ENCODE results near the gene PAIP2.
"Not testable (repeated sequence)": the region's sequence is repeated elsewhere in the genome, so short reads cannot be mapped to it uniquely, and the experiment has no call there.

The PAIP2 gene

DNA sequence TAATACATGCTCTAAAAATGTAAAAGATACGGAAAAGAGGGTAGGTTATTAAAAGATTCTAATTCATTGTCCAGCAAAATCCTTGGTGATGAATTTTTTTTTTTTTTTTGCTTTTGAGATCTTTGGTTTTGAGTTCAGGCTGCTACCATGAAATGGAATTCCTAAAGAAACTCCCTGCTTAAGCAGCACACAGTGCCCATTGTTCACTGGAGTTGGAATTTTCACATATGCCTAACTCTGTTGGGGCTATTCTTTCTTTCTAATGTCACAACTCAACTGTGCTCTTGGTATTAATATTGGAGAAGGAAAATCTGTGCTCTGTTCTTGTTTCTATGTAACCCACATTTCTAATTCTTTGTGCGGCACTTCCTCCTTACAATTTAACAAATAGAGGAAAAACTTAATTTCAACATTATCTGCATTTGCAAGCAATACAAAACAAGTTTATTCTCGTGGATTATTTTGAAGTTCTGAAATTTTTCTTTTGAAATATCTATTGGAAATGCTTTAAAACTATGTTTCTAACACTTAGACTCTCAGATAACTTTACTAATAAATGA, 26.5 kb upstream of the PAIP2 start:
- no peak for DNase-seq (ENCODE audit: low spot score)

DNA sequence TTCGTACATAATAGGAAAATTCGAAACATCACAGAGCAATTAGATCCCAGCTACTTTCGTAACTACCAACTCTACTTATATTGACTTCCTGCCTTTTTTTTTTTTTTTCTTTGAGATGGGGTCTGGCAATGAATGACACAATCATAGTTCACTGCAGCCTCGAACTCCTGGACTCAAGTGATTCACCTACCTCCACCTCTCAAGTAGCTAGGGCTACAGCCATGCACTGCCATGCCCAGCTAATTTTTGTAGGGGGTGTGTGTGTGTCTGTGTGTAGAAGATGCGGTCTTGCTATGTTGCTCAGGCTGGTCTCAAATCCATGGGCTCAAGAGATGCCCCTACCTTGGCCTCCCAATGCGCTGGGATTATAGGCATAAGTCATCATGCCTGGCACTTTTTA, 5.8 kb upstream of the PAIP2 start:
- no peak for DNase-seq (ENCODE audit: low spot score)

DNA sequence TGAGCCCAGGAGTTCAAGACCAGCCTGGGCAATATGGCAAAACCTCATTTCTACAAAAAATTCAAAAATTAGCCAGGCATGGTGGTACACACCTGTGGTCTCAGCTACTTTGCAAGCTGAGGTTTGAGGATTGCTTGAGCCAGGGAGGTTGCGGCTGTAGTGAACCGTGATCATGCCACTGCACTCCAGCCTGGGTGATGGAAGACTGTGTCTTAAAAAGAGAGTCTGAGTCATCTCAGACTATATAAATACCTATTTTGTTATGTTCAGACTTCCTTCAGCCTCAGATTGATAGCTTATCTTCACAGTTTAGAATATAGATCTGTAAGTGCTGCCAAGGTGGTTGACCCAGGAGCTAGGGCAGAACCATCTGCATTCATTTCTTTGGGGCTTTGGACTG, 1.6 kb upstream of the PAIP2 start:
- DNase-seq (ENCODE audit: low spot score): no peak

DNA sequence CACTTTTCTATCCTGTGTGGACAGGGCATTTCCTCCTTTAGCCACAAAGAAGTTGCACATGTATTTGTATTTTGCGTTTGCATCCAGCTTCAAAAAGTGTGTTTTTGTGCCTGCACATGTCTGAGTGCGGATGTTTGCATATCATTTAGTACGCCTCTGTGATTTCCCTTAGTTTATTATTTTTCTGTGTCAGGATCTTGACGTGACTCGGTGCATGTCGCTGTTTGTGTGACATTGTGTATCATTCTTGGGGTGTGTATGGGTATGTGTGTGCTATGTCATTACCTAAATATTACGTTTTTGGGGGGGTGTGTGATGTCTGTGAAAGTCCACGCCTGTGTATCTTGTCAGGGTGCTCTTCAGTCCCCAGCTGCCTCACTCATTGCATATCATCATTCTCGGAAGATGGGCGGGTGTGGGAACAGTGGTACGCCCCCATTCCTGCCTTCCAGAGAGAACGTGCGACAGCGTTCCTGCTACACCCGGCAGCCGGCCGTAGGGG, 416 bp upstream of the PAIP2 start:
- DNase-seq (ENCODE audit: low spot score): no peak

GRCh38 chr5:139342423-139342723, 719 bp downstream of the PAIP2 start:
- peak; percentile 90 for DNase-seq (ENCODE audit: low spot score)

DNA sequence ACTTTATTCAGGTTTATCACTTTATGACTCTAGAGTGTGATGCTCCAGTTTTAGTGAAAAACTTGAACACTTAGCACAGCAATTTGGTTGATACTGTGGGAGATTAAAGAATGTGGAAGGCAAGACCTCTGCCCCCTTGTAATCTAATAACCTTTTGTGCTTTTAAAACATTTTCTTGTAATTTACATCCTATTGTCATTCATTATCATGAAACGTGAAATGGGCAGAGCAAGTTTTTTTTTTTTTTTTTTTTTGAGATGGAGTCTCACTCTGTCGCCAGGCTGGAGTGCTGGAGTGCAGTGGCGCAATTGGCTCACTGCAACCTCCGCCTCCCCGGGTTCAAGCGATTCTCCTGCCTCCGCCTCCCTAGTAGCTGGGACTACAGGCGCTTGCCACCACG, 1.8 kb downstream of the PAIP2 start:
- DNase-seq (ENCODE audit: low spot score): no peak

GRCh38 chr5:139344177-139344576, 2.5 kb downstream of the PAIP2 start:
- no peak for DNase-seq (ENCODE audit: low spot score)

DNA sequence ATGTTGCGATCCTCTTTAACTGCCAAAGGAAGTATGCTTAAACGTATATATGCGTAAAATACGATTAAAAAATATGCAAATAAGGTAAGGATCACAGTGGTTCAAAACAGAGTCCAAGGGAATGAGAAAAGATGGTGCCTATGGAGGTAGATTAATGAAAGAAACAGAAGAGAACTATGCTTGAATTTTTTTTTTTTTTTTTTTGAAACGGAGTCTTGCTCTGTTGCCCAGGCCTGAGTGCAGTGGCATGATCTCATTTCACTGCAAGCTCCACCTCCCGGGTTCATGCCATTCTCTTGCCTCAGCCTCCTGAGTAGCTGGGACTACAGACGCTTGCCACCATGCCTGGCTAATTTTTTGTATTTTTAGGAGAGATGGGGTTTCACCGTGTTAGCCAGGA, 3.8 kb downstream of the PAIP2 start:
- DNase-seq (ENCODE audit: low spot score): not testable (repeated sequence)

DNA sequence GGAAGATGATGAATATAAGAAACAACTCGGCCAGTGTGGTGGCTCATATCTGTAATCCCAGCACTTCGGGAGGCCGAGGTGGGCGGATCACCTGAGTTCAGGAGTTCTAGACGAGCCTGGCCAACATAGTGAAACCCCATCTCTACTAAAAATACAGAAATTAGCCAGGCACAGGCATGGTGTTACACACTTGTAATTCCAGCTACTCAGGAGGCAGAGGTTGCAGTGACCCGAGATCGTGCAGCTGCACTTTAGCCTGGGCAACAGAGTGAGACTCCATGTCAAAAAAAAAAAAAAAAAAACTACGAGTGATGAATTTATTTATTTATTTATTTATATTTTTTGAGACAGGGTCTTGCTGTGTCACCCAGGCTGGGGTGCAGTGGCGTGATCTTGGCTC, 6.2 kb downstream of the PAIP2 start:
- DNase-seq (ENCODE audit: low spot score): not testable (repeated sequence)

DNA sequence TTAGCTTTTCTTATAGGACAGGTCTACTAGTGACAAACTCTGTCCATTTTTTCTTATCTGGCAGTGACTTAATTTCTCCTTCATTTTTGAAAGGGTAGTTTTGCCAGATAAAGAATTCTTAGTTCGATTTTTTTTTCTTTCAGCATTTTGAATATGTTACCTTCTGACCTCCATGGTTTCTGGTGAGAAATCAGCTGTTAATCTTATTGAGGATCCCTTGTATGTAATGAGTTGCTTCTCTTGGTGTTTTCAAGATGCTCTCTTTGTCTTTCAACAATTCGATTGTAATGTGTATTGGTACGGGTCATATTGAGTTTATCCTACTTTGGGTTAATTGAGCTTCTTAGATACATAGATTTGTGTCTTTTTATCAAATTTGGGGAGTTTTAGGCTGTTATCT, 12.5 kb downstream of the PAIP2 start:
- no peak for DNase-seq (ENCODE audit: low spot score)

GRCh38 chr5:139355900-139356299, 14.2 kb downstream of the PAIP2 start:
- not testable (repeated sequence) for DNase-seq (ENCODE audit: low spot score)

DNA sequence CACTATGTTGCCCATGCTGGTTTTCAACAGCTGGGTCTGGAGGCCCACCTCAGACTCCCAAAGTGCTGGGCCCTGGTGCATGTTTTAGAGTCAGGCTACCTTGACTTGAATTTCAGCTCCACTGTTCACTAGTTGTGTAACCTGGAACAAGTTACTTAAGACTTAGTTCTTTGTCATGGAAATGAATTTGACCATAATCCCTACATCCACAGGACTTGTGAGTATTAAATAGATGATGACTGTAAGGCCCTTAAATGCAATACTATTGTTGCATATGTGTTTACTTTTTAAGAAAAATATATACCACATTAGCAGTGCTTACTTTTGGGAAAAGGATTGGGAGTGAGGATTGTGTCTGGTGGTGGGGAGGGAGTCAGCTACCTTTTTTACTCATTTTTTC, 16.4 kb downstream of the PAIP2 start:
- no peak for DNase-seq (ENCODE audit: low spot score)

DNA sequence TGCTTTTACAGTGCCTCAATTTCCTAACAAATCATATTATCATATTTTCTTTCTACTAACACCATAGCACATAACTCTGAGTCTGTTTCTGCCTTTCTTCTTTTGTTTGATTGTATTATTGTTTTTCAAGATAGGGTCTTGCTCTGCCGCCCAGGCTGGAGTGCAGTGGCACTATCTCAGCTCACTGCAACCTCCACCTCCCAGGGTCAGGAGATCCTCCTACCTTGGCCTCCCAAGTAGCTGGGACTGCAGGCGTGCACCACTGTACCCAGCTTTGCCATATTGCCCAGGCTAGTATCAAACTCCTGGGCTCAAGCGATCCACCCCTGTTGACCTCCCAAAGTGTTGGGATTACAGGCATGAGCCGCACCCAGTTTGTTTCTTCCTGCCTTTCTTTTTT, 18.7 kb downstream of the PAIP2 start:
- DNase-seq (ENCODE audit: low spot score): no peak

- DNase-seq (ENCODE audit: low spot score): no peak
Measured at GRCh38 chr5:139361835-139362429, 20.3 kb downstream of the PAIP2 start.

DNA sequence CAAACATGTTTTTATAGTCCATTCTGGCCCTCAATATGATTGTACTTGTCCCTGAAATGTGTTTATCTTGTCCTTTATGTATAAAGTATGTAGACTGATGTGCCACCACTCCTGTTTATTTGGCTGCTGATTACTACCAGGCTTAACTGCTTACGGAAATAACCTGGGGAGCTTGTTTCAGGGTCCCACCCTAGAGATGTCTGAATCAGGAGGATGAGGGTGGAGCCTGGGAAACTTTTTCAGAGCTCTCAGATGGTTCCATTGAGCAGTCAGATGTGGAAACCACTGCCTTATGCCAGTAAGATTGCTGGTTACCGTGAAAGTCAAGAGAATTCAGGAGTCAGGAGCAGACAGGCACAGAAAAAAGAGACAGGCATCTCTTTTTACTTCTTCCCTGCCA, 22.3 kb downstream of the PAIP2 start:
- DNase-seq (ENCODE audit: low spot score): no peak

- DNase-seq (ENCODE audit: low spot score): no peak
Measured at GRCh38 chr5:139364466-139364865, 22.8 kb downstream of the PAIP2 start.

DNA sequence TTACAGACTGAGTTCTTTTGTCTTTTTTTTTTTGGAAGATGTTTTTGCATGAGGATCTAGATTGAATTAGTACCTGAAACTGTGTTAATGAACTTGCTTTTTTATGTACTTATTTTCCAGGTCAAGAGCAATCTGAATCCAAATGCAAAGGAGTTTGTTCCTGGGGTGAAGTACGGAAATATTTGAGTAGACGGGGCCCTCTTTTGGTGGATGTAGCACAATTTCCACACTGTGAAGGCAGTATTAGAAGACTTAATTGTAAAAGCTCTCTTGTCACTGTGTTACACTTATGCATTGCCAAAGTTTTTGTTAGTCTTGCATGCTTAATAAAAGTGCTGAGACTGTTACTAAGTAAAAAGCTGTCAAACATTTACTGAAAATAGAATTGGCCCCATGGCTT, 27.0 kb downstream of the PAIP2 start:
- no peak for DNase-seq (ENCODE audit: low spot score)

DNA sequence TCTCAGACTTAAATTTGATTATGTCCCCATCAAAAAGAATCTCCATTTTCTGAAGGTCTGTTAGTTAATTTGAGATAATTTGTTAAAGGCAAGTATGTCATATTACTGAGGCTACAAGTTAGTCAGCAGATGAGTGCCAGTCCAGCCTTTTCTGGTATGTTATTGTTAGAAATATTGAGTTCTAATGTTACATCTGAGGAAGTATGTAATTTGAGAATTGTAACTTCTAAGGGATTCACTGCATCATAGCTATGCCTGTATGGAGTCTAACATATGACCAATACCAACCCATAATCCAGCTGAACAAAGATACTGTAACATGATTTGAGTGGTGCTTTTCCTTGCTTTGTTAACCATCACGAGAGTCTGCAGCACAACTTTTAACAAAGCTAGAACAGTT, 27.5 kb downstream of the PAIP2 start:
- DNase-seq (ENCODE audit: low spot score): no peak

- no peak for DNase-seq (ENCODE audit: low spot score)
Measured at GRCh38 chr5:139371482-139372435, 30.1 kb downstream of the PAIP2 start.

DNA sequence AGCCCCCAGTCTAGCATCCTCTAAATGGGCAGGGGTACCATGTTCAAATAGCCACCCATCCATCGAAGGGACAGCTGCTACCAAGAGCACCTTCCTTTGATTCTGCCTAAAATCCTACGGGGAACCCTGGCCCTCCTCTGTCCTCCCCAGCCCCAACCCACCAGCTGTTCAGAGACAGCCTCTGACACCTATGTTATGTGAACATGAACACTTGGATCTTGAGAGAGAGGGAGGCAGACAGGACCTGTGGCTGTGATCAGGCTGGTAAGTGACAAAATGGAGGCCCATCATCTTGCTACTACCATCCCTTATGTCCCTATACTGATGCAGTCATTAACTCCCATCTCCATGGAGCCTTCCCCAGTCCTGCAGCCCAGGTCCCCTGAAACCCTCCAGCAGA, 33.3 kb downstream of the PAIP2 start:
- DNase-seq (ENCODE audit: low spot score): no peak

DNA sequence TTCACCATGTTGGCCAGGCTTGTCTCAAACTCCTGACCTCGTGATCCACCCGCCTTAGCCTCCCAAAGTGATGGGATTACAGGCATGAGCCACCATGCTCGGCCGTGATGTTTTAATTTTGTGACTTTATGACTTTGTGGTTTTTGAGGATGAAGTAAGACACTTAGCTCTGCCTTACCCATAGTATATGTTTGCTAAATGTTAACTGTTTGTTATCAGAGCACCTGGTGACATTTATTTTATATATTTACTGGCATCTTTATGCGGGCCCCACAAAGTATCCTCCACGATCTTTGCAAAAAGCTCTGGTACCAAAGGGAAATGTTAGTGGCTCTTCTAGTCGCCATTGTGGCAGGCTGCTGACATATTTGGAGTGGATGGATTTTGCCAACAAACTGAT, 34.7 kb downstream of the PAIP2 start:
- no peak for DNase-seq (ENCODE audit: low spot score)

GRCh38 chr5:139377226-139377625, 35.6 kb downstream of the PAIP2 start:
- DNase-seq (ENCODE audit: low spot score): no peak

DNA sequence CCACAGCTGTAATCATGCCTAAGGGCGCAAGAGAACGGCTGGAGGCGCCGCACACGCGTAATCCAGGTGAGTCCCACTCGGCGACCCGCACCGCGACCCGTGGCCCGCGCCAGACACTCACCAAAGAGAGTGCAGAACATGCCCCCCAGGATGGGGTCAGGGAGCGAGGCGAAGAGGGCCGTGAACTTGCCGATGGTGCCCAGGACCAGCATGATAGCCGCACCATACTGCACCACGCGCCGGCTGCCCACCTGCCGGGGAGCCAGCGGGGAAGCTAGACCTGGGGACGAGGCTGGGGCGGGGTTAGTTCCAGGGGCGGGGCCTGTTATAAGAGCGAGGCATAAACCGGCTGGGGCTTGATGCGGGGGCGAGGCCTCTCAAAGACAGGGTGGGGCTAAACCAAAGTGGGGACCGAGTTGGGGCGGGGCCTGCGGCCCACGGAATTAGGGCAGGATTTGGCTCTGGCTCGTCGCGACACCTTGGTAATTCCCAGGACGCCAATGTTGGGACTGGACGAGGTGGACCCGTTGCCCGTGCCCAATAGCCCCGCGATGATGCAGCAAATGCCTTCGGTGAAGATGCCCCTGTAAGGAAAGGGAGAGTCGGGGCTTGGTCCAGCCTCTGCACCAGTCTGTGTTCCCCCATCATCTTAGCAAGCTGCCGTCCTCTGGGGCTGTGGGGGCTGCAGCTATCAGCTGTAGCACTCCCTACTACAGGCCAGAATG, 36.6 kb downstream of the PAIP2 start:
- no peak for DNase-seq (ENCODE audit: low spot score)
